Esophagus muscularis mucosa (tissue), 4 donors: ENCODE data around the gene PPP2R3A. TPM values are rescaled to one million over a fixed set of nuclear protein-coding genes. Genes with fewer than 3 reads are reported as not detected.
"Not testable (repeated sequence)": the region's sequence is repeated elsewhere in the genome, so short reads cannot be mapped to it uniquely, and the experiment has no call there.

ENCODE experiments used
- DNase-seq: peaks from one replicate; pipeline ENCODE4 v3.0.0-alpha.2; 2017; ENCODE audit errors: extremely low spot score
- H3K27ac ChIP-seq, 4 donors: fragments of 200-600 bp; sonication (generic); replicated peaks in 1 of 4; 1 replicate in 3 of 4; 2 replicates in 1 of 4; pipeline ENCODE4 v1.5.1; 2016 to 2019; ENCODE audit warnings: mild to moderate bottlenecking in 1 of 4
- H3K27me3 ChIP-seq, 4 donors: fragments of 200-600 bp; sonication (generic); one replicate each; pipeline versions ENCODE4 v1.5.1 to v1.6.0; 2016 to 2019
- H3K36me3 ChIP-seq, 4 donors: fragments of 200-600 bp; sonication (generic); one replicate each; pipeline ENCODE4 v1.5.1; 2016 to 2019
- H3K4me1 ChIP-seq, 4 donors: fragments of 200-600 bp; sonication (generic); one replicate each; pipeline ENCODE4 v1.5.1; 2016 to 2019
- H3K4me3 ChIP-seq, 4 donors: fragments of 200-600 bp; sonication (generic); 1 replicate in 2 of 4; 2 replicates in 2 of 4; pipeline ENCODE4 v1.5.1; 2016 to 2019; ENCODE audit warnings: mild to moderate bottlenecking in 4 of 4, moderate library complexity in 1 of 4
- H3K9me3 ChIP-seq, 4 donors: fragments of 200-600 bp; sonication (generic); 1 replicate in 3 of 4; 2 replicates in 1 of 4; pipeline ENCODE4 v1.5.1; 2016 to 2019
- CTCF ChIP-seq, 3 experiments: fragments of 200-600 bp in 2 of 3; fragments of 450-650 bp in 1 of 3; sonication (generic) in 2 of 3; IDR thresholded peaks; one replicate each; pipeline ENCODE4 v1.5.1; 2017 to 2019; ENCODE audit warnings: antibody characterized with exemption in 3 of 3, mild to moderate bottlenecking in 2 of 3, moderate library complexity in 1 of 3
- EP300 ChIP-seq: sonication (generic); formaldehyde crosslinking; IDR thresholded peaks from one replicate; pipeline ENCODE4 v1.6.1; 2017; ENCODE audit warnings: antibody characterized with exemption
- POLR2A ChIP-seq: fragments of 450-650 bp; IDR thresholded peaks from one replicate; pipeline ENCODE4 v1.6.1; 2017; ENCODE audit warnings: antibody characterized with exemption, moderate library complexity, mild to moderate bottlenecking, low read depth
- POLR2AphosphoS5 ChIP-seq, 2 donors: sonication (generic); formaldehyde crosslinking; IDR thresholded peaks; one replicate each; pipeline ENCODE4 v1.6.1; 2017; ENCODE audit warnings: antibody characterized with exemption in 2 of 2
- WGBS: methylation state at CpG from one replicate; pipeline ENCODE4 v1.1.5; 2018; 5-methylcytosine and 5-hydroxymethylcytosine counted together
- intact Hi-C: fragments of 100-400 bp; cut with DNase I; formaldehyde crosslinking; loops from one replicate; pipeline ENCODE4 v1.15.1; 2023
- total RNA-seq, 4 donors: library from RNA; depleted of rRNA; stranded (reverse); fragments of >200 nt; gene quantifications; one replicate each; pipeline versions ENCODE4 v1.1.0 to v1.2.1, GENCODE V29; 2016

PPP2R3A gene
- total RNA-seq, 4 donors from 2014 or later, result 19.4 to 28.9 (median 26.3) TPM

- TF ChIP-seq EP300 (no peak), CTCF (IDR thresholded peaks at IDR 0.05) (no peak), POLR2A (no peak), POLR2AphosphoS5 (IDR thresholded peaks at IDR 0.05) (no peak)
- Histone ChIP-seq H3K36me3 (peaks cover 0 to 8% (median 0%) of the 10 kb centered on the region in 4 donors), H3K27me3 (no peaks in the 10 kb centered on the region), H3K9me3 (no peaks in the 10 kb centered on the region), H3K4me1 (peaks cover 0 to 4% (median 3%) of the 10 kb centered on the region in 4 donors), H3K4me3 (no peak overlapping the region), H3K27ac (no peak overlapping the region)
- intact Hi-C loops, result no loop called here
- DNase-seq, result no peak
- 73% methylated on average over 2 of the region's 2 CpGs for WGBS
These were observed 170.9 kb downstream of the PPP2R3A start for GRCh38 chr3:136136454-136136853.

GRCh38 chr3:136141291-136141785, 175.8 kb downstream of the PPP2R3A start:
- intact Hi-C loops, result no loop called here

GRCh38 chr3:136141891-136142290, 176.4 kb downstream of the PPP2R3A start:
- WGBS, result 94% methylated on average over 4 of the region's 4 CpGs
- DNase-seq, result no peak
- Histone ChIP-seq H3K27me3 (no peaks in the 10 kb centered on the region), H3K4me1 (peaks cover 11 to 21% (median 15%) of the 10 kb centered on the region in 4 donors), H3K27ac (peak overlapping the region in 3 of 4 donors; percentile 36 to 55 (median 52)), H3K36me3 (peaks cover 0 to 18% (median 11%) of the 10 kb centered on the region in 4 donors), H3K9me3 (no peaks in the 10 kb centered on the region), H3K4me3 (no peak overlapping the region)
- intact Hi-C loops, result no loop called here
- TF ChIP-seq POLR2A (no peak), POLR2AphosphoS5 (IDR thresholded peaks at IDR 0.05) (no peak), EP300 (no peak), CTCF (IDR thresholded peaks at IDR 0.05) (no peak)

More at GRCh38 chr3:136141291-136141785, 175.8 kb downstream of the PPP2R3A start:
- H3K36me3 ChIP-seq, result peaks cover 0 to 21% (median 11%) of the 10 kb centered on the region in 4 donors
- H3K27ac ChIP-seq, result peak overlapping the region in 2 of 4 donors; percentile 36 to 52
- no peaks in the 10 kb centered on the region for H3K27me3 ChIP-seq
- H3K4me1 ChIP-seq, result peaks cover 9 to 20% (median 14%) of the 10 kb centered on the region in 4 donors
- TF ChIP-seq CTCF (IDR thresholded peaks at IDR 0.05), result no peak
- TF ChIP-seq EP300, result no peak
- TF ChIP-seq POLR2A, result no peak
- TF ChIP-seq POLR2AphosphoS5 (IDR thresholded peaks at IDR 0.05), result no peak
- no peak overlapping the region for H3K4me3 ChIP-seq
- no peaks in the 10 kb centered on the region for H3K9me3 ChIP-seq
- no peak for DNase-seq

GRCh38 chr3:136142592-136142991, 177.1 kb downstream of the PPP2R3A start:
- Histone ChIP-seq H3K4me1 (peaks cover 11 to 28% (median 21%) of the 10 kb centered on the region in 4 donors), H3K9me3 (no peaks in the 10 kb centered on the region), H3K27ac (peak overlapping the region; percentile 5 to 55 (median 44)), H3K27me3 (no peaks in the 10 kb centered on the region), H3K36me3 (peaks cover 0 to 18% (median 11%) of the 10 kb centered on the region in 4 donors), H3K4me3 (no peak overlapping the region)
- WGBS, result 39% methylated on average over 3 of the region's 3 CpGs
- intact Hi-C loops, result no loop called here
- TF ChIP-seq POLR2AphosphoS5 (IDR thresholded peaks at IDR 0.05) (peak in 1 of 2 donors; percentile 24), EP300 (no peak), CTCF (IDR thresholded peaks at IDR 0.05) (no peak), POLR2A (no peak)
- DNase-seq, result no peak

- H3K9me3 ChIP-seq, intact Hi-C loops, DNase-seq, H3K27me3 ChIP-seq, H3K27ac ChIP-seq, H3K4me3 ChIP-seq: not testable (repeated sequence)
- WGBS, result 91% methylated on average over 4 of the region's 4 CpGs
- peak in 1 of 2 donors; percentile 4 for TF ChIP-seq POLR2AphosphoS5 (IDR thresholded peaks at IDR 0.05)
- Histone ChIP-seq H3K36me3 (peaks cover 0 to 18% (median 11%) of the 10 kb centered on the region in 4 donors), H3K4me1 (peaks cover 11 to 39% (median 31%) of the 10 kb centered on the region in 4 donors)
These were observed 178.9 kb downstream of the PPP2R3A start for GRCh38 chr3:136144397-136144796.
